Esophagus squamous epithelium (tissue), 5 donors: ENCODE results near the gene NFATC3. TPM values are rescaled to one million over a fixed set of nuclear protein-coding genes. Genes with fewer than 3 reads are reported as not detected.
A peak's percentile ranks its signal among the peaks of the same experiment; 100 is the strongest.

Experiments used
- DNase-seq: peaks from one replicate; lab custom pipeline; 2025; lab: John Stamatoyannopoulos, UW
- H3K27ac ChIP-seq, 4 donors: fragments of 200-600 bp; sonication (generic); one replicate each; pipeline ENCODE4 v1.5.1; 2016 to 2019; ENCODE audit warnings: mild to moderate bottlenecking in 1 of 4
- H3K27me3 ChIP-seq, 4 donors: fragments of 200-600 bp; sonication (generic); 1 replicate in 3 of 4; 2 replicates in 1 of 4; pipeline versions ENCODE4 v1.5.1 to v1.6.0; 2017 to 2021; ENCODE audit warnings: antibody characterized with exemption in 1 of 4
- H3K36me3 ChIP-seq, 3 donors: fragments of 200-600 bp; sonication (generic); one replicate each; pipeline ENCODE4 v1.5.1; 2016 to 2019
- H3K4me1 ChIP-seq, 3 donors: fragments of 200-600 bp; sonication (generic); one replicate each; pipeline ENCODE4 v1.5.1; 2017 to 2019
- H3K4me3 ChIP-seq, 4 donors: fragments of 200-600 bp; sonication (generic); 1 replicate in 3 of 4; 2 replicates in 1 of 4; pipeline ENCODE4 v1.5.1; 2016 to 2019; ENCODE audit warnings: mild to moderate bottlenecking in 2 of 4, moderate library complexity in 1 of 4
- H3K9me3 ChIP-seq, 3 donors: fragments of 200-600 bp; sonication (generic); one replicate each; pipeline ENCODE4 v1.5.1; 2016 to 2019
- CTCF ChIP-seq, 6 experiments: fragments of 450-650 bp in 4 of 6; fragments of 200-600 bp in 2 of 6; sonication (generic) in 2 of 6; IDR thresholded peaks; one replicate each; pipeline ENCODE4 v1.5.1; 2016 to 2019; ENCODE audit warnings: antibody characterized with exemption in 6 of 6, mild to moderate bottlenecking in 4 of 6, moderate library complexity in 4 of 6
- POLR2A ChIP-seq, 4 donors: fragments of 450-650 bp; IDR thresholded peaks; one replicate each; pipeline ENCODE4 v1.6.1; 2017; ENCODE audit warnings: antibody characterized with exemption in 4 of 4, mild to moderate bottlenecking in 4 of 4, moderate library complexity in 3 of 4
- WGBS, 2 donors: methylation state at CpG; one replicate each; pipeline ENCODE4 v1.1.5; 2018; 5-methylcytosine and 5-hydroxymethylcytosine counted together
- intact Hi-C: fragments of 100-400 bp; cut with DNase I; formaldehyde crosslinking; loops from one replicate; pipeline ENCODE4 v1.15.0; 2022
- total RNA-seq, 4 donors: library from RNA; depleted of rRNA; stranded (reverse); fragments of >200 nt; gene quantifications; one replicate each; pipeline ENCODE4 v1.1.0, GENCODE V29; 2016
- donor health status: DM: yes; HTN: yes; CAD: no.

The NFATC3 gene
- total RNA-seq, 4 donors from 2014 or later: 18.6 to 30.9 (median 20.5) TPM

DNA sequence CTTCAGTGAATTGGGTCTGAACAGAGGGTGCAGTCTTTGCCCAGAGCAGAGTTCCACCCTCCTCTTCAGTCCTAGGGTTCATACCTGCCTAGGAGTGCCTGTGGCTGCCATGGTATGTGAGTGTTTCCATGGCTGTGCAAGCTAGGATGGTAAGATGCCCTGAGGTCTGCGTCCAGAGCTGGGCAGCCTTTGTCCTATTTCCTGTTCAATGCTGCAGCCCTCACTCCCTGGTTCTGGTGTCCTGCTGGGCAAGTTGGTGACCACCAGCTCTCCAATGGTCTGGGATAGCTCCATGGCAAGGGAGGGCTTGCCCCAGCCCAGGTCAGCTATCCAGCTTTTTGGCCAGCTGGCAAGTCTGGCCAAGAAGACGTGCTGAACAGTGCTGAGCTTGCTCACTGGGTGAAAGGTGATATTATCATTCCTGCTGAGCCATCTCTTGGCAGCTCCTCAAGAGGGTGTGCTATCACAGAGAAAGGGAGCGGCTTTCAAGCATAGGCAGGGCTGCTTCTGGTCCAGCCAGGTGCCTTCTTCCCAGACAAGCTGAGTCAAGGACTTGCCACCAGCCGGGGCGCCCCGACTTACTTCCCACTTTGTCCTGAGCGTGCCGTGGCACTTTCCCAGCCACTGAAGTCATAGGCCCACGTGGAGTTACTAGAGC, 13.0 kb upstream of the NFATC3 start:
- 67% methylated on average over 3 of the region's 9 CpGs; no CpG with 5 or more reads in 1 of the 2 donors for WGBS, 2 donors
- Histone ChIP-seq H3K27ac (peak overlapping the region; percentile 12 to 71 (median 64)), H3K9me3 (no peaks in the 10 kb centered on the region), H3K4me1 (peaks cover 18 to 51% (median 25%) of the 10 kb centered on the region in 3 donors), H3K4me3 (no peak overlapping the region), H3K27me3 (no peaks in the 10 kb centered on the region), H3K36me3 (peaks cover 0 to 96% (median 10%) of the 10 kb centered on the region in 3 donors)
- DNase-seq: no peak
- intact Hi-C loops: no loop called here
- TF ChIP-seq CTCF (IDR thresholded peaks at IDR 0.05): no peak
- TF ChIP-seq POLR2A (IDR thresholded peaks at IDR 0.05): no peak

- H3K27ac ChIP-seq: peak overlapping the region in 1 of 4 donors; percentile 17
These were observed 11.0 kb upstream of the NFATC3 start for GRCh38 chr16:68073902-68074760.

DNA sequence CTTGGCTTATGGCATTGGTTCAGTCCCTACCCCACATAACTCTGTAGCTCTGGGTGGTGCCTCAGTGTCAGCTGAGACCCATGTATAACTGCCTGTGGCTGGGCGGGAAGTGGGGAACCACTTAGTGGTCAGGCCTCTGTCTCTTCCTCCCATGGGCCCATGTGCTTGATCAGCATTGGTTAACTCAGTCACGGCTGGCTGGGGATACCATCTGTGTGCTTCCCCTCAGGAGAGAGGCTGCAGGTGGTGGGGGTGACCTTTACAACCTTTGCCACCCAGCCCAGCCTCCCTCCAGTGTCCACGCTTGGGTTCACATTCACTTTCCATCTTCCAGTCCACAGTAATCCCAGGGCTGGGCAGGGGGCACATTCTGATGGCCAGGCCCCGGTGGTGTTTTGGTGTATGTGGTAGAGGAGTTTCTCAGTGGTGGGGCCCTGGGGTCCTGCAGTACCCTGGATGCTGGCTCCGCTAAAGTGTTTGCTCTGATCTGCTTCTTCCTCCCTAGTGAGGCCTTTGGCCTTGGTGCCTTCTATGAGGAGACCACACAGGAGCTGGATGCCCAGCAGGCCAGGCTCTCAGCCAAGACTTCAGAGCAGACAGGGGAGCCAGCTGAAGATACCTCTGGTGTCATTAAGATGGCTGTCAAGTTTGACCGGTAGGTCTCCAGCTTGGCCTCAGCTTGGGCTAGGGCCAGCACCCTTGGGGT, 10.2 kb upstream of the NFATC3 start:
- DNase-seq: peak; percentile 29
- peaks cover 31 to 50% (median 32%) of the 10 kb centered on the region in 3 donors for H3K4me1 ChIP-seq

More at GRCh38 chr16:68073902-68074760, 11.0 kb upstream of the NFATC3 start:
- Histone ChIP-seq H3K9me3 (no peaks in the 10 kb centered on the region), H3K36me3 (peaks cover 0 to 99% (median 13%) of the 10 kb centered on the region in 3 donors), H3K4me1 (peaks cover 24 to 49% (median 31%) of the 10 kb centered on the region in 3 donors), H3K27me3 (no peaks in the 10 kb centered on the region), H3K4me3 (no peak overlapping the region)
- intact Hi-C loops: no loop called here
- no peak for TF ChIP-seq CTCF (IDR thresholded peaks at IDR 0.05)
- no peak for TF ChIP-seq POLR2A (IDR thresholded peaks at IDR 0.05)
- DNase-seq: no peak
- WGBS, 2 donors: 79 to 88% methylated on average over 4 to 9 of the region's 9 CpGs

DNA sequence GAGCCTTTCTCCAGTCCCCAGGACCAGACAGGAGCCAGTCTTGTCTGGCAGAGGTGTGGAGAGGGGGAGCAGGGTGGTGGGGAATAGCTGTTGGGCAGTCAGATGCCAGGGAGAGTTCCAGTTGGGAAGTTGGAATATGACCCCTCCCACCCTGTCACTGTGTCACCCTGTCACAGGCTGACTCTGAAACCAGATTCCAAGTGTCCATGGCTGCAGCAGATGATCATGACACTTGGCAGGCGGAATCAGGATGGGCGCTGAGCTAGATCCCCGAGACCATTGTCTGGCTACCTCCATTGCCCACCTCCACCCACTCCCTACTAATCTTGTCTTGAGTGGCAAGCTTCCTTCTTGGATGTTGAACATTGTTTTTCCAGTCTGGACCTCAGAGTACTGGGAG, 9.2 kb upstream of the NFATC3 start:
- TF ChIP-seq CTCF (IDR thresholded peaks at IDR 0.05): no peak
- no peak for TF ChIP-seq POLR2A (IDR thresholded peaks at IDR 0.05)
- no peak overlapping the region for H3K4me3 ChIP-seq
- H3K27me3 ChIP-seq: no peaks in the 10 kb centered on the region
- peaks cover 0 to 89% (median 13%) of the 10 kb centered on the region in 3 donors for H3K36me3 ChIP-seq
- H3K9me3 ChIP-seq: no peaks in the 10 kb centered on the region
- intact Hi-C loops: no loop called here
- H3K4me1 ChIP-seq: peaks cover 37 to 51% (median 41%) of the 10 kb centered on the region in 3 donors
- WGBS, 2 donors: 95 to 100% methylated on average over 3 of the region's 3 CpGs
- DNase-seq: no peak
- no peak overlapping the region for H3K27ac ChIP-seq

More for the DNA sequence above, 10.2 kb upstream of the NFATC3 start:
- 82 to 83% methylated on average over 1 to 2 of the region's 6 CpGs for WGBS, 2 donors
- H3K4me3 ChIP-seq: no peak overlapping the region
- peaks cover 0 to 99% (median 13%) of the 10 kb centered on the region in 3 donors for H3K36me3 ChIP-seq
- intact Hi-C loops: no loop called here
- TF ChIP-seq POLR2A (IDR thresholded peaks at IDR 0.05): no peak
- TF ChIP-seq CTCF (IDR thresholded peaks at IDR 0.05): no peak
- no peaks in the 10 kb centered on the region for H3K27me3 ChIP-seq
- H3K27ac ChIP-seq: peak overlapping the region in 1 of 4 donors; percentile 17
- no peaks in the 10 kb centered on the region for H3K9me3 ChIP-seq
